A549 (cell line): ENCODE measurements around the gene DHPS.

Experiments used
- CEBPB ChIP-seq, 2 experiments: fragments of >200 bp in 1 of 2; sonication (Bioruptor Twin) in 1 of 2; formaldehyde crosslinking in 1 of 2; IDR thresholded peaks; 2 replicates each; pipeline ENCODE4 v1.6.1; 2012 to 2016
- CHD4 ChIP-seq: fragments of 200-600 bp; sonication (generic); IDR thresholded peaks from 2 replicates; pipeline ENCODE4 v1.6.1; 2016; ENCODE audit warnings: antibody characterized with exemption, mild to moderate bottlenecking, borderline replicate concordance
- CTCF ChIP-seq: fragments of >200 bp; sonication (Bioruptor Twin); formaldehyde crosslinking; IDR thresholded peaks from 3 replicates; pipeline ENCODE4 v1.5.1; 2016
- EP300 ChIP-seq, 2 experiments: fragments of >200 bp; sonication (Bioruptor Twin); formaldehyde crosslinking; IDR thresholded peaks; 2 replicates in 1 of 2; 3 replicates in 1 of 2; pipeline ENCODE4 v1.6.1; 2016 to 2017
- ESRRA ChIP-seq: fragments of 150-350 bp; IDR thresholded peaks from 2 replicates; pipeline ENCODE4 v1.6.1; 2014; ENCODE audit warnings: mild to moderate bottlenecking, low read length, borderline replicate concordance
- HDAC2 ChIP-seq: fragments of 200-600 bp; sonication (generic); IDR thresholded peaks from 2 replicates; pipeline ENCODE4 v1.6.1; 2016
- JUN ChIP-seq, 2 experiments: fragments of >200 bp; sonication (Bioruptor Twin); formaldehyde crosslinking; IDR thresholded peaks; 2 replicates in 1 of 2; 3 replicates in 1 of 2; pipeline ENCODE4 v1.6.1; 2016 to 2017
- MAZ ChIP-seq: fragments of 150-350 bp; IDR thresholded peaks from 2 replicates; pipeline ENCODE4 v1.6.1; 2014; ENCODE audit warnings: antibody characterized with exemption, low read depth, low read length, borderline replicate concordance
- NFE2L2 ChIP-seq: fragments of 150-350 bp; conservative IDR thresholded peaks from 2 replicates; pipeline ENCODE4 v1.6.1; 2014; ENCODE audit warnings: low read length
- POLR2A ChIP-seq: IDR thresholded peaks from 2 replicates; pipeline ENCODE4 v1.6.1; 2012; ENCODE audit warnings: mild to moderate bottlenecking, low read length
- TP53 ChIP-seq: fragments of 250-450 bp; sonication (Bioruptor Pico); IDR thresholded peaks from 2 replicates; pipeline ENCODE4 v1.5.0; 2021; ENCODE audit warnings: mild to moderate bottlenecking, moderate library complexity

GRCh38 chr19:12687496-12688196 lies 6.0 kb upstream of the DHPS start, which contains the start of gene GNG14:
- TF ChIP-seq MAZ (no peak), JUN (IDR thresholded peaks at IDR 0.05) (no peak), CTCF (no peak), ESRRA (no peak), POLR2A (no peak), HDAC2 (no peak), EP300 (IDR thresholded peaks at IDR 0.05) (no peak), CEBPB (IDR thresholded peaks at IDR 0.05) (no peak), CHD4 (no peak), TP53 (CRISPR knock-in tag) (no peak), NFE2L2 (no peak)
